Natural killer cell (primary cell): ENCODE measurements around the gene EP400. TPM values are rescaled to one million over a fixed set of nuclear protein-coding genes. Genes with fewer than 3 reads are reported as not detected.

Experiments
- ATAC-seq, 3 donors: fragments of 150-1000 bp in 2 of 3; fragments of 200-7000 bp in 1 of 3; cut with Tn5 transposase; 1 replicate in 1 of 3; 2 replicates in 2 of 3; pipeline ENCODE4 v1.10.0; 2021; ENCODE audit warnings: mild to moderate bottlenecking in 2 of 3, moderate library complexity in 2 of 3
- DNase-seq, 2 donors: peaks; one replicate each; pipeline versions ENCODE4 v3.0.0 to v3.0.0-alpha.2; 2013 to 2021; ENCODE audit warnings: mixed read lengths in 1 of 2
- H3K27ac ChIP-seq: one replicate; pipeline ENCODE4 v1.5.1; 2013; ENCODE audit warnings: mild to moderate bottlenecking, low read length
- H3K27me3 ChIP-seq: one replicate; pipeline ENCODE4 v1.6.1; 2013; ENCODE audit warnings: low read length; ENCODE audit not compliant: control insufficient read depth, insufficient read depth
- H3K36me3 ChIP-seq: one replicate; pipeline ENCODE4 v1.6.1; 2013; ENCODE audit warnings: low read length; ENCODE audit not compliant: control insufficient read depth, insufficient read depth
- H3K4me1 ChIP-seq: one replicate; pipeline ENCODE4 v1.6.1; 2013; ENCODE audit warnings: low read length; ENCODE audit not compliant: control insufficient read depth, insufficient read depth
- H3K4me3 ChIP-seq: one replicate; pipeline ENCODE4 v1.5.1; 2013; ENCODE audit warnings: low read length
- H3K9me3 ChIP-seq: one replicate; pipeline ENCODE4 v1.6.1; 2013; ENCODE audit warnings: low read length; ENCODE audit not compliant: control insufficient read depth, insufficient read depth
- H3K27ac Mint-ChIP-seq, 2 donors: one replicate each; pipeline ENCODE4 v1.8.0; 2022; ENCODE audit warnings: mild to moderate bottlenecking in 2 of 2, mixed read lengths in 2 of 2, moderate library complexity in 1 of 2
- H3K27me3 Mint-ChIP-seq, 2 donors: one replicate each; pipeline ENCODE4 v1.8.0; 2022; ENCODE audit warnings: low read depth in 2 of 2, mixed read lengths in 2 of 2
- H3K36me3 Mint-ChIP-seq: one replicate; pipeline ENCODE4 v1.8.0; 2022; ENCODE audit warnings: mixed read lengths
- H3K4me1 Mint-ChIP-seq, 2 donors: one replicate each; pipeline ENCODE4 v1.8.0; 2022; ENCODE audit warnings: mixed read lengths in 2 of 2
- H3K4me3 Mint-ChIP-seq: one replicate; pipeline ENCODE4 v1.8.0; 2022; ENCODE audit warnings: mild to moderate bottlenecking, moderate library complexity, mixed read lengths
- H3K9me3 Mint-ChIP-seq, 2 donors: one replicate each; pipeline ENCODE4 v1.8.0; 2022; ENCODE audit warnings: mixed read lengths in 2 of 2
- CTCF ChIP-seq: fragments of 200-600 bp; IDR thresholded peaks from one replicate; pipeline ENCODE4 v1.8.0; 2022; ENCODE audit warnings: antibody characterized with exemption
- WGBS: methylation state at CpG from one replicate; pipeline ENCODE4 v1.1.7; 2013; ENCODE audit warnings: missing lambda C conversion rate; ENCODE audit not compliant: insufficient coverage; 5-methylcytosine and 5-hydroxymethylcytosine counted together
- intact Hi-C: fragments of 100-400 bp; cut with micrococcal nuclease; formaldehyde crosslinking; loops from one replicate; pipeline ENCODE4 v1.14.2; 2022
- total RNA-seq, 4 donors: library from RNA; stranded (reverse); fragments of 120-200 nt in 1 of 4; gene quantifications; one replicate each; pipeline versions ENCODE4 v1.2.3 to v1.2.4, GENCODE V29; 2013 to 2022

EP400 gene
- total RNA-seq, 3 donors from 2014 or later (not counting 1 experiment from before 2014, with no cell fraction given) = 62.8 to 81.1 (median 80.1) TPM

DNA sequence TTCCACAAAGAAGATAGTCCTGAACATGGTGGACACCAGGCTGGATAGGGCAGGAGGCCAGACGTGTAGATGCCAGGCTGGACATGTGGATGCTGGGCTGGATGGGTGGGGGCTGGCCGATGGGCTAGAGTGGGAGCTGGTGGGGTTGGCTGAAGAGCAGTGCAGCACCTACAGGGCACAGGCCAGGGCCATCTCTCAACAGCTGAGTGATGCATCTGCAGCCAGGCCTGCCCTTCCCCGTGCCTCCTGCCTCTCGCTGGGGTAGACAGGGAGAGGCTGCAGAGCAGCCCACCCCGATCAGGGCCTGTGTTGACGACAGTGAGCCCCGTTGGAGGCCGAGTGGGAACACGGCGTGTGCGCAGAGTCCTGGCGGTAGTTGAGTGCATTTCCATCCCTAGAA is 39.3 kb downstream of the EP400 start:
- intact Hi-C loops = no loop called here
- Histone ChIP-seq H3K36me3 (peaks cover 71% of the 10 kb centered on the region), H3K27ac (no peak overlapping the region), H3K27me3 (no peaks in the 10 kb centered on the region), H3K9me3 (no peaks in the 10 kb centered on the region), H3K4me1 (no peaks in the 10 kb centered on the region), H3K4me3 (no peak overlapping the region)
- Mint-ChIP-seq H3K9me3 (no peaks in the 10 kb centered on the region), H3K27me3 (no peaks in the 10 kb centered on the region), H3K36me3 (peaks cover 21% of the 10 kb centered on the region), H3K27ac (peak overlapping the region in 1 of 2 donors; percentile 49), H3K4me1 (peaks cover 0 to 4% of the 10 kb centered on the region in 2 donors), H3K4me3 (no peak overlapping the region)
- DNase-seq = no peak
- ATAC-seq = no peak
- TF ChIP-seq CTCF = no peak
- WGBS = 96% methylated on average over 12 of the region's 12 CpGs

DNA sequence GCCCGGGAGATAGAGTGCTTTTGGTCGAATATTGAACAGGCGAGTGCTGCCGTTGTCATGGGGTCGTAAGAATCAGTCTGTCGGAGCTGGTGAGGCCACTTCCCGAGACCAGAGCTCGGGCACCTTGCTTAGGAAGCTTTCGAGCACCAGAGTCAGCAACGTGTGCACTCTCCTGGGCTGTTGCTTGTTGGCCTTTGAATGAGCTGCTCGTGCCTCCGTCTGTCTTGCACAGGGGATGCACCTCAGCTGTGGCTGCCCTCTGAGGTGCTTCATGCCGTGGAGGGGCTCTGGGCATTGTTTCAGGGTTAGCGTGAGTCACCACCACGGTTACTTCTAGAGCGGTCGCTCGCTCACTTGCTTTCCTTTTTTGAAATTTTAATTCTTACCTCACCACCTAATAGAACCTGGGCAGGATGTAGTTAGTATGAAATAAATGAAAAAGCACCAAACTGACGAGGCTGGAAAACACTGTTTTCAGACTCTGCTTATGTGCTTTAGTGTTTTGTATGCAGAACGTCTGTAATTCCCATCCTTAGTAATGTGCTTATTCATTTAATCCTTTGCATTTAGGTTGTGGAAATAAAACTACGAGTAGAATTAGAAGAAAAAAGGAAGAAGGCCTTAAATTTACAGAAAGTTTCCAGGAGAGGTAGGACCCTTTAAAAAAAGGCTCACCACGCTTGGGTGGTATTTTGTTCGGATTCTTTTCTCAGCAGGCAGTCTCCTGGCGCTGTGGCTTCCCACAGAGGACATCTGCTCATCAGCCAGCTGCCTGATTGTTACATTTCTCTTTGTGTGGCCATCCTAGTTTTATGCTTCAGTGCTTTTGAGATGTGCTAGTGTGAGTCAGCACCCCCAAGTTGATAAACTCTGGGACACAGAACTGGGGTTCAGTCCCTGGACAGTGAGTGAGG is 40.6 kb downstream of the EP400 start:
- H3K27me3 Mint-ChIP-seq = no peaks in the 10 kb centered on the region
- intact Hi-C loops = no loop called here
- no peak overlapping the region for H3K27ac ChIP-seq
- no peaks in the 10 kb centered on the region for H3K27me3 ChIP-seq
- no peak overlapping the region for H3K4me3 Mint-ChIP-seq
- H3K4me3 ChIP-seq = no peak overlapping the region
- ATAC-seq (no peak), DNase-seq (no peak)
- H3K4me1 ChIP-seq = no peaks in the 10 kb centered on the region
- WGBS = 94% methylated on average over 23 of the region's 24 CpGs
- peaks cover 0 to 4% of the 10 kb centered on the region in 2 donors for H3K4me1 Mint-ChIP-seq
- no peak overlapping the region for H3K27ac Mint-ChIP-seq
- no peaks in the 10 kb centered on the region for H3K9me3 ChIP-seq
- no peaks in the 10 kb centered on the region for H3K9me3 Mint-ChIP-seq
- no peak for TF ChIP-seq CTCF
- peaks cover 78% of the 10 kb centered on the region for H3K36me3 ChIP-seq
- H3K36me3 Mint-ChIP-seq = peaks cover 29% of the 10 kb centered on the region

- no peaks in the 10 kb centered on the region for H3K27me3 ChIP-seq
- 94% methylated on average over 9 of the region's 9 CpGs for WGBS
These were observed 41.2 kb downstream of the EP400 start for GRCh38 chr12:131990980-131991305.

More at GRCh38 chr12:131990980-131991305, 41.2 kb downstream of the EP400 start:
- H3K9me3 ChIP-seq = no peaks in the 10 kb centered on the region
- intact Hi-C loops = no loop called here
- Mint-ChIP-seq H3K4me3 (no peak overlapping the region), H3K4me1 (peaks cover 0 to 4% of the 10 kb centered on the region in 2 donors), H3K9me3 (no peaks in the 10 kb centered on the region), H3K36me3 (peaks cover 29% of the 10 kb centered on the region), H3K27ac (no peak overlapping the region), H3K27me3 (no peaks in the 10 kb centered on the region)
- peaks cover 77% of the 10 kb centered on the region for H3K36me3 ChIP-seq
- DNase-seq (no peak), ATAC-seq (no peak)
- no peak for TF ChIP-seq CTCF
- no peak overlapping the region for H3K27ac ChIP-seq
- H3K4me3 ChIP-seq = no peak overlapping the region
- H3K4me1 ChIP-seq = no peaks in the 10 kb centered on the region
